Thyroid gland (tissue), 4 donors: ENCODE data around the gene SCAF4. TPM values are rescaled to one million over a fixed set of nuclear protein-coding genes. Genes with fewer than 3 reads are reported as not detected.
"Not testable (repeated sequence)": the region's sequence is repeated elsewhere in the genome, so short reads cannot be mapped to it uniquely, and the experiment has no call there.

Experiments
- DNase-seq, 2 donors: peaks; one replicate each; pipeline ENCODE4 v3.0.0-alpha.2; 2019
- H3K27ac ChIP-seq, 3 donors: fragments of 200-600 bp; sonication (generic); 1 replicate in 2 of 3; 2 replicates in 1 of 3; pipeline ENCODE4 v1.5.1; 2016 to 2019; ENCODE audit warnings: mild to moderate bottlenecking in 1 of 3, moderate library complexity in 1 of 3
- H3K27me3 ChIP-seq: fragments of 200-600 bp; sonication (generic); one replicate; pipeline ENCODE4 v1.5.1; 2019
- H3K36me3 ChIP-seq, 2 donors: fragments of 200-600 bp; sonication (generic); one replicate each; pipeline ENCODE4 v1.5.1; 2016 to 2019
- H3K4me1 ChIP-seq, 2 donors: fragments of 200-600 bp; sonication (generic); one replicate each; pipeline ENCODE4 v1.5.1; 2017 to 2019
- H3K4me3 ChIP-seq, 3 donors: fragments of 200-600 bp; sonication (generic); replicated peaks in 1 of 3; 1 replicate in 2 of 3; 2 replicates in 1 of 3; pipeline ENCODE4 v1.5.1; 2016; ENCODE audit warnings: mild to moderate bottlenecking in 1 of 3
- H3K9me3 ChIP-seq: fragments of 200-600 bp; sonication (generic); one replicate; pipeline ENCODE4 v1.5.1; 2017
- CTCF ChIP-seq, 6 experiments: fragments of 200-600 bp in 3 of 6; fragments of 450-650 bp in 3 of 6; sonication (generic) in 3 of 6; IDR thresholded peaks; one replicate each; pipeline ENCODE4 v1.5.1; 2016 to 2019; ENCODE audit warnings: antibody characterized with exemption in 6 of 6, mild to moderate bottlenecking in 2 of 6, inconsistent platforms in 1 of 6, moderate library complexity in 1 of 6
- POLR2A ChIP-seq, 2 donors: fragments of 450-650 bp; IDR thresholded peaks; one replicate each; pipeline ENCODE4 v1.6.1; 2017; ENCODE audit warnings: antibody characterized with exemption in 2 of 2, mild to moderate bottlenecking in 2 of 2, moderate library complexity in 1 of 2
- WGBS, 2 donors: methylation state at CpG; one replicate each; pipeline ENCODE4 v1.1.5; 2017; 5-methylcytosine and 5-hydroxymethylcytosine counted together
- intact Hi-C: fragments of 100-400 bp; cut with DNase I; formaldehyde crosslinking; loops from one replicate; pipeline ENCODE4 v1.15.1; 2023
- total RNA-seq, 4 donors: library from RNA; depleted of rRNA; stranded (reverse); fragments of >200 nt; gene quantifications; one replicate each; pipeline ENCODE4 v1.2.3, GENCODE V29; 2016

The SCAF4 gene
- total RNA-seq, 4 donors from 2014 or later = 13.0 to 27.4 (median 18.7) TPM

- H3K4me1 ChIP-seq = no peaks in the 10 kb centered on the region
- H3K4me3 ChIP-seq = no peak overlapping the region
- no peaks in the 10 kb centered on the region for H3K27me3 ChIP-seq
Measured at GRCh38 chr21:31634993-31635392, 96.9 kb downstream of the SCAF4 start.

GRCh38 chr21:31631881-31632280, 100.0 kb downstream of the SCAF4 start:
- H3K4me1 ChIP-seq, intact Hi-C loops, H3K4me3 ChIP-seq, H3K27me3 ChIP-seq, H3K9me3 ChIP-seq, H3K36me3 ChIP-seq, H3K27ac ChIP-seq, DNase-seq: not testable (repeated sequence)
- WGBS, 2 donors = 96 to 99% methylated on average over 6 of the region's 6 CpGs

More at GRCh38 chr21:31634993-31635392, 96.9 kb downstream of the SCAF4 start:
- TF ChIP-seq CTCF (IDR thresholded peaks at IDR 0.05) (no peak), POLR2A (IDR thresholded peaks at IDR 0.05) (no peak)
- Histone ChIP-seq H3K36me3 (no peaks in the 10 kb centered on the region), H3K9me3 (no peaks in the 10 kb centered on the region), H3K27ac (no peak overlapping the region)
- intact Hi-C loops = no loop called here
- WGBS, 2 donors = 90 to 95% methylated on average over 3 of the region's 3 CpGs
- DNase-seq = no peak

DNA sequence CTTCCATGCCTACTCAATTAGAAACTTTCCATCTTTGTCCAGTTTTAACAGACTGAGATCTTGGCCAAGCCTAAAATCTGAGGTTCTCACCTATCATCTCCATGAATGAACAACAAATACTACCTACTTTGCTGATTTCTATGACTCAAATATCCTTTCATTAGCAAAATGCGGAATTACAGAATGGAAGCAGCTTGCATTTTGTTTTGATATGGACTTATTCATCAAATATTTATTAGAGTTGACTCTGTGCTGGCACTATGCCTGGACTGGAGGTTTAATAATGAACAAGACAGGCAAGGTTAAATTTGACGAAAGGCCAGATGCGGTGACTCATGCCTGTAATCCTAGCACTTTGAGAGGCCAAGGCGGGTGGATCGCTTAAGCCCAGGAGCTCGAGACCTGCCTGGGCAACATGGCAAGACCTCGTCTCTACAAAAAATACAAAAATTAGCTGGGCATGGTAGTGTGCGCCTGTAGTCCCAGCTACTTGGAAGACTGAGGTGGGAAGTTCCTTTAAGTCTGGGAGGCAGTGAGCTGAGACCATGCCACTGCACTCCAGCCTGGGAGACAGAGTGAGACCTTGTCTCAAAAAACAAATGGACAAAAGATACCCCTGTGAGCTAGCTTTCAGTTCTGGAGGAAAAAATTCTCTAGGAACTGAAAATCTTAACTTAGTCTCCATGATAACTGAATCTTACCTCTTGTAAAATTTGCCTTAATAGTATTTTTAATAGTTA, 101.8 kb downstream of the SCAF4 start:
- TF ChIP-seq POLR2A (IDR thresholded peaks at IDR 0.05) (no peak), CTCF (IDR thresholded peaks at IDR 0.05) (no peak)
- Histone ChIP-seq H3K36me3 (no peaks in the 10 kb centered on the region), H3K4me3 (no peak overlapping the region), H3K27me3 (no peaks in the 10 kb centered on the region), H3K27ac (no peak overlapping the region), H3K9me3 (no peaks in the 10 kb centered on the region), H3K4me1 (no peaks in the 10 kb centered on the region)
- peak; percentile 34 to 35 for DNase-seq
- WGBS, 2 donors = 59 to 68% methylated on average over 8 of the region's 8 CpGs
- intact Hi-C loops = no loop called here

DNA sequence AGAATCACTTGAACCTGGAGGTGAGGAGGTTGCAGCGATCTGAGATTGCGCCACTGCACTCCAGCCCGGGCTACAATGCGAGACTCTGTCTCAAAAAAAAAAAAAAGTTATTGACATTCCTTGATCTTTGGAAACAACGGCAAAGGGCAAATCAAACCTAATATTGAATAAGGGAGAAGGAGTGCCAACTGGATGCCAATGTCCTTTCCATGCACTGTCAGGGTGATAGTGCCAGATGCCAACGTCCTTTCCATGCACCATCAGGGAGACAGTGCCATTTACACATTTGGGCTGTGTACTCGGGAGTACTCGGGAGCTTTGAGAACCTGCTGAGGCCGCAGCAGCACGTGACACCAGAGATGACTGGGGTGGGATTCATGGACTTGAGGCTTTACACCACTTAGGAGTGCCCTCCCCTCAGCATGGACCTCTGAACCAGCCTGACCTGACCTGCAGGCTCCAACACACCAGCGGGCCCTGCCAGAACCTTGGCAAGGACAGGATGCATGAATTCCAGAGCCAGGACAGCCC, 106.9 kb downstream of the SCAF4 start:
- no peaks in the 10 kb centered on the region for H3K27me3 ChIP-seq
- no peaks in the 10 kb centered on the region for H3K36me3 ChIP-seq
- H3K4me1 ChIP-seq = no peaks in the 10 kb centered on the region
- H3K9me3 ChIP-seq = no peaks in the 10 kb centered on the region
- DNase-seq = no peak
- intact Hi-C loops = no loop called here
- H3K4me3 ChIP-seq = no peak overlapping the region
- TF ChIP-seq POLR2A (IDR thresholded peaks at IDR 0.05) = no peak
- no peak for TF ChIP-seq CTCF (IDR thresholded peaks at IDR 0.05)
- WGBS, 2 donors = 91 to 95% methylated on average over 10 to 11 of the region's 11 CpGs
- no peak overlapping the region for H3K27ac ChIP-seq

DNA sequence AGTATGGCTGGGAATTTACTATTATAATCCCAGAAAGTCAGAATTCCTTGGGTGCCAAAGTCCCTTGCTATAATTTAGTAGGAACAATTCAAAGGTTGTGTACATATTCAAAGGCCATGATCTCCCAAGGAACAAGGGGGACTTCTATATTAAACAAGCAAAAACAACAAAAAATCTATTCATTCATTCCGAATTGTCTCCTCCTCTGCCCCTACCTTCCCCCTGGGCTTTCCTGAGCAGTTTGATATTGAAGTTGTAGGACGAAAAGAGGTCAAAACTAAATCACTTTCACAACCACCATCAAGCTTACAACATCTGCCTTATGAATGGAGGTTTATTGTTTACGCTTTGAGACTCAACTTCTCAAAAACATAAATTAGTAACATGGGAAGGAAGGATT, 107.7 kb downstream of the SCAF4 start:
- Histone ChIP-seq H3K27ac (no peak overlapping the region), H3K36me3 (no peaks in the 10 kb centered on the region), H3K4me3 (no peak overlapping the region), H3K27me3 (no peaks in the 10 kb centered on the region), H3K9me3 (no peaks in the 10 kb centered on the region), H3K4me1 (no peaks in the 10 kb centered on the region)
- intact Hi-C loops = no loop called here
- DNase-seq = no peak
- WGBS, 2 donors = 85 to 86% methylated on average over 3 of the region's 3 CpGs
- no peak for TF ChIP-seq POLR2A (IDR thresholded peaks at IDR 0.05)
- no peak for TF ChIP-seq CTCF (IDR thresholded peaks at IDR 0.05)
